NCI-H2171 (cell line): Measurements from ENCODE around the gene GUCA1A.
A peak's percentile ranks its signal among the peaks of the same experiment; 100 is the strongest.
"Not testable (repeated sequence)": the region's sequence is repeated elsewhere in the genome, so short reads cannot be mapped to it uniquely, and the experiment has no call there.

ENCODE experiments used
- DNase-seq: peaks from one replicate; lab custom pipeline; 2025; lab: John Stamatoyannopoulos, UW

GUCA1A gene

DNA sequence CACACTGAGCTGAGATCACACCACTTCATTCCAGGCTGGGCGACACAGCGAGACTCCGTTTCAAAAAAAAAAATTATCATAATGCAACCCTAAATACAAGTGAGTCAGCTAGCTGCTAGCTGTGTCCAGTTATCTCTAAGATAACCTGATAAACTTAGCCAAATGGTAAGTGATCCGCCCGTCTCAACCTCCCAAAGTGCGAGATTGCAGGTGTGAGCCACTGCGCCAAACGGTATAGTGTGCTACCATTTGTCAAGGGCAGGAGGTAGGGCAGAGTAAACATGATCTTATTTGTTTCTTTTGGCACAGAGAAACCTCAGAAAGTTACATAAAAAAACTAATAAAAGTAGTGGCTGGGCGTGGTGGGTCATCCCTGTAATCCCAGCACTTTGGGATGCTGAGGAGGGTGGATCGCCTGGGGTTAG lies 26.0 kb upstream of the GUCA1A start:
- no peak for DNase-seq

DNA sequence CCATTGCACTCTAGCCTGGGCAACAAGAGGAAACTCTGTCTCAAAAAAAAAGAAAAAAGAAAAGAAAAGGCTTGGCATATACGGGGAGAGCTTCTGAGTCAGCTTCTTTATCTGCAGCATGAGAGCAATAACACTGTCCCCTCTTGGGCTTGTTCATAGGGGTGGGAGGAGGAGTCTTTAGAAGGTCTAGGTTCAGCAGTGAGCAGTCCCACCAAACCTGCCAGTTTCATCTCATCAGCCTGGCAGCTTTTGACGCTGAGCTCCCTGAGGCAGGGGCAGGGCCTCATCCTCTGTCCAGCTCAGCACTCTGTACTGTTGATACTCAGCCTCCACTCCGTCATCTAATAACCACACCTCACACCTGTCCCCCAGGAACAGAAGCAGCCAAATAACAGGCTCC lies 25.1 kb upstream of the GUCA1A start:
- DNase-seq: no peak

DNA sequence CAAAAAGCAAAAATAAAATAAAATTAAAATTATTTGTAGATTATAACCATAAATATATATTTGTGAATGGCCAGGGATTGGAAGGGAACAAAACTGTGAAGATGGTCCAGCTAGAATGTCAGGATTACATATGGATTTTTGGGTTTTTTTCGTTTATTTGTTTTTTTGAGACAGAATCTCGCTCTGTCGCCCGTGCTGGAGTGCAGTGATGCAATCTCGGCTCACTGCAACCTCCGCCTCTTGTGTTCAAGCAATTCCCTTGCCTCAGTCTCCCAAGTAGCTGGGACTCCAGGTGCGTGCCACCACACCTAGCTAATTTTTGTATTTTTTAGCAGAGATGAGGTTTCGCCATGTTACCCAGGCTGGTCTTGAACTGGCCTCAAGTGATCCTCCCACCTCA lies 22.9 kb upstream of the GUCA1A start:
- DNase-seq: no peak

DNA sequence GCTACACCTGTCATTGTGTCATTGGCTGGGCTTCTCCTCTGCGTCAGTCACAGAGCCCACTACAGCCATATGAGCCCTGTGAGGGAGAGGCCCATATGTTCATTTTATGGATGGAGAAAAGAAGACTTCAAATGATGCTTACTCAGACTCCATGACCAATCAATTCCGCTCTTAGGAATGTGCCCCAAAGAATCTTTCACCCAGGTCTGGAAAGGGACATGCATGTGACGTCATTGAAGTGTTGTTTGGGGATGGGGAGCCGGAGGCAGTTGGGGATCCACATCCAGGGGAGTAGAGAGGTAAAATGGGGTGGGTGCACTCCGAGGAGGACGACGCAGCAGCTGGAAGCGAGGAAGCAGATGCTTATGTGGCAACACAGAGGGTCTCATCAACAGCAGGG lies 21.1 kb upstream of the GUCA1A start:
- no peak for DNase-seq

DNA sequence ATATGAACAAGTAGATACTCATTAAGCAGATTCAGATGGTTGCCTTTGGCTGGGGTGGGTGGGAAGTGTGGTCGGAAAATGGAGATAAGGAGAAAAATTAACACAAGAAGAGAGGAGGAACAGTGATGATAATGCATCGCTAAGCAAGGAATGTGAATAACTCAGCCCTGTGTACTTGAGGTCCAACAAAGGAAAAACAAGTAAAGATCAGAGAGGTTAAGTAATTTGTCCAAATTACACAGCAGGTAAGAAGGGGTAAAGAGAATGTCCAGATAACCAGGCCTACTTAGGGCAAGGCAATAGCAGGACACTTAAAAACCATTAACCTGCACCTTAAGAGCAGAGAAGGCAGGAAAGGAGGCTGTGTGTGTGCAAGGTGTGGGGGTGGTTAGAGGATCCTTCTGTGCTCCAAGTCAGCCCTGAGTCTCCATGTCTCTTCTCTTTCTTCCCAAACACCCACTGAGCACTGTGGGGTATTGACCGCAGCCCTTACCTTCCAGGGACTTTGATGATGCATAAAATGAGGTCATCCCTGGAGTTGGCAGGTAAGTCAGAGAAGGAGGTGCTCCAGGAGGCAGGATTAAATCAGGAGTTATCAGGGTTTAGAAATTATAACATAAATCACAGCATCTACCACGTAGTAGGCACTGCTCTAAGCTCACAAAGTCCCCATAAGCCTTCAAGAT lies 20.5 kb upstream of the GUCA1A start:
- not testable (repeated sequence) for DNase-seq

DNA sequence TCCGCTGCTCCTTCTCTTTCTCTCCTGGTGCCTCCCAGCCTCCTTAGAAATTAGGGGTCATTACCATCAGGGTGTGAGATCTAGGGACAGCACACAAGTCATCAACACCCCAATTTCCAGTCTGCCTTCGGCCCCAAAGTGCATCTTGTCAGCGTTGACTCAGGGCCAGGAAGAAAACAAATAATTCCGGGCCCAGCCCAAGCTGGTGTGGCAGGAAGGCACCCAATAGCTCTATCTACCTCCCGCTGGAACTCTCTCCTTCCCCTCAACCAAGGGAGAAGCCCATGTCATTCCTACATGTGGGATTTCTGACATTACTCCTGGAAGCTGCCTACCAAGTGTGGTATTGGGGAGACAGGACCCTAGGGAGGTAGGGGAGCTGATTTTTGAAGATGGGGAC lies 19.2 kb upstream of the GUCA1A start:
- no peak for DNase-seq

DNA sequence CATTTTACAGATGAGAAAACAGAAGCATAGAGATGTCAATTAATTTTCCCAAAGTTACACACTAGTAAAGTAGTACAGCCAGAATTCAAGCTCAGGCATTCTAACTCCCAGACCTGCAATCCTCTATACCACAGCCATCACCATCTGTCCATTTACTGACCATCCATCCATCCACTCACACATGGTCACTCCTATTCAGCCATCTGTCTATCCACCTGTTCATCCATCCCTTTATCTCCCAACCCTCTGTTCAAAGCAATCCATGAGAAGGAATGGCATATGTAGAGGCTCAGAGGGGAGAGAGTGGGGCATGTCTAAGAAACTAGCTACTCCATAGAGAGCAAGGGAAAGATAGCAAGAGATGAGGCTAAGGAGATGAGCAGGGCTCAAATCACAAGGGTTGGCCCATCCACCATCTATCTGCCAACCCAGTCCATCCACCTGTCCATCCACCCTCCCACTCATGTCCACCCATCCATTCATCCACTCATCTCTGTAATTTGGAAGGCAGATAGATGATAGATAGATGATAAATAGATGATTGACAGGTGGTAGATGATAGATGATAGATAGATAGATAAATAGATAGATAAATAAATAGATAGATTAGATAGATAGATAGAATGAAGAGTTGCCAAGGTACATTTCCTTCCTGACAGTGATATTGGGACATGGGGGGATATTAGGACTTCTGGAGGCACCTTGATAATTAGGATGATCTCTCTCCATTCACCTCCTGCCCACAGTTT lies 18.5 kb upstream of the GUCA1A start:
- no peak for DNase-seq

DNA sequence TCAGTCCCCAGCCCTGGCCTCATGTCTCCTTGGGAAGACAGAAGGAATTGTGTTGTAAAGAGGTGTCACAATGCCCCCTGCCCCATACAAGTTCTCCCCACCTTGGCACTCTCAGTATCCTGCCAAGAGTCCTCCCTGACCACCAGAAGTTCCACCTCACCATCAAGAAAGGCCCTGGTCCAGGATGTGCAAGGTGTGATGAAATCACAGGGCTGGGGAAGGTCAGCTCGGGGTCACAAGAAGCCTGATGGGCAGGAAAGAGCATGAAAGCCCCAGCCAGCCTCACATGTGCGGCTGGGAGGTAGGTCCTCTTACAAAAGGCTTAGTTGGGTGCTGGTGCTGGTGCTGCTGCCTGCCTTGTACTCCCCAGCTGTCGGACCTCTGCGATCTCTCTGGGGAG lies 17.9 kb upstream of the GUCA1A start:
- no peak for DNase-seq

DNA sequence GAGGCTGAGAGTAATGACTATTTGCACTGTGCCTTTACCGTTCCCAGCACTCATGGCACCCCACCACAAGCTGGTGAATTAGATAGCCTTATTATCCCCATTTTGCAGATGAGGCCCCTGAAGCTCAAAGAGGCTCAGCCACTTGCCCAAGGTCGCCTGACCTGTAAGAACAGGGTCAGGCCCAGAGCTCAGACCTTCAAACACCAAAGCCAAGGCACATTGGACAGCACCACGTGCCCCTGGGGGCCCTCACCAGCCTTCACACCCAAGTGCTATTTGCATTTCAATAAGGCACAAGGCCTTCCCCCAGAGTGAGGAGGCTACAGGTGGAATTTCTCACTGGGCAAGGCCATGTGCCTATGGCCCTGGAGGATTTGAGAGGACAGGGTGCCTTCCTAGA lies 16.5 kb upstream of the GUCA1A start:
- DNase-seq: no peak

DNA sequence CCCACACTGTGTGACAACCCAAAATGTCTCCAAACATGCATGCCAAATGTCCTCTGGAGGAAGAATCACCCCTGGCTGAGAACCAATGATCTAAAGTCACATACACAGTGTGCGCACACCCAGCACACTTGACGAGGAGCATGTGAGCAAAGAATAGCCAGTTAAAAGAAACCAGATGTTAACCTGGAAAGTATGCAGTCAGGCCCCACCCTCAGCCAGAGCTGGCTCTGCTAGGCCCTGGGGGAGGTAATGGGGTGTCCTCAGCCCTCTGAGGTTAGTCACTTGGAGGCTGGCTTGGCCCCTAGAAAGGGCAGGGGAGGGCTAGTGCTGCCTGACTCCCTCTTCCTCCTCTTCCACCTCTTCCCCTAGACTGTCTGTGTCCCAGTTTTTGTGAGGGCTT lies 15.2 kb upstream of the GUCA1A start:
- DNase-seq: no peak

DNA sequence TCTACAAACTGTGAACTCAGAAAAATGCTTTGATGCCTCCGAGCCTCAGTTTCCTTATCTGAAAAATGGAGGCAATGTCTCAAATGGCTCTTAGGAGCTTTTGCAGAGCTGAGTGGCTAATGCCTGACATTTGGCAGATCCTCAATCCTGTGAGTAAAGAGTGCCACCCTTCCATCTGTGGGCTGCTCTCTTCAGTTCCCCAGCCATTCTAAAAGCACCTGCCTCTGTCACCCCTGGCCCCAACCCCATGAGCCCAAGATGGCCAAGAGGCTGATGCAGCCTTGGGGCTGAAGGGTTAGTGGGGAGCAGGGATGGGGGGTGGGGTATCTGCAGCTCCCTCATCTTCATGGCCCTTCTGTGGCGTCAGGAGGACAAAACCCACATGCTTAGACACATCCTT lies 14.5 kb upstream of the GUCA1A start:
- no peak for DNase-seq

DNA sequence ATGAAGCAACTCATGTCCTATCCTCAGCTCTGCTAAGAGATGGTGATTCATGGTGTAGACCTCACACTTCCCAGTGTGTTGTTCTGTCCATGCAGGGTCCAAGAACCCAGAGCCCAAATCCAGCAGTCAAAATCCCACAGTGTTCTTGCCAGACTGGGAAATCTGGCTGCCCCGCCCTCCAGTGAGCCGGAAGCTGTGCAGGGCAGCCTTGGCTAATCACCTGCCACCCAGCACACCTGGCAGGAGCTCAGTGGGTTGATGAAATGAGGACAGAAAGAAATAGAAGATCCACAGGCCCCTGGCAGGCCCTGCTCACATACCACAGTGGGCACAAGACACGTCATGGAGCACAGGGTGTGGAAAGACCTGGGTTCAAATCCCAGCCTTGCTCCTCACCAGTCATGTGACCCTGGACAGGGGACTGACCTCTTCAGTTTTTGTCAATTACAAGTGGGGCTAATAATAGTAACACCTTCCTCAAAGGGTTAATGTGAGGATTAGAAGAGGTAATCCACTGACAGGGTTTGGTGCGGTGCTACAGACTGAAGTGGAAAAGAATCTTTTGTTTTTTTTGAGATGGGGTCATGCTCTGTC lies 13.6 kb upstream of the GUCA1A start:
- no peak for DNase-seq

DNA sequence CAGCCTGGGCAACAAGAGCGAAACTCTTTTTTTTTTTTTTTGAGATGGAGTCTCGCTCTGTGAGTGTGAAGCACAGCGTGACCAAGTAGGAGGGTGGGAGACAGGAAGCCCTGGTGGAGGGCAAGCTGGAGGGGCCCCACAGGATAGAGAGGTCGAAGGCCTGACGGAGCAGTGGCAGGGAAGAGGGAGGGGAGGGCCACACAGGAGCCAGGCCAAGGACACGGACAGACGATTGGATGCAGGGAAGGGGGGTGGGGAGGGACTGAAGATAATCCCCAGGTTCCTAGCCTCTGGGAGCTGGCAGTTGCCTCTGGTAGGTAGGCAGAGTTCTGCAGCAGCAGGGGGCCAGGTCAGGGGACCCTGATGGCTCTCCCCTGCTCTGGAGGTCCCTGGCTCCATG lies 10.8 kb upstream of the GUCA1A start:
- DNase-seq: no peak

DNA sequence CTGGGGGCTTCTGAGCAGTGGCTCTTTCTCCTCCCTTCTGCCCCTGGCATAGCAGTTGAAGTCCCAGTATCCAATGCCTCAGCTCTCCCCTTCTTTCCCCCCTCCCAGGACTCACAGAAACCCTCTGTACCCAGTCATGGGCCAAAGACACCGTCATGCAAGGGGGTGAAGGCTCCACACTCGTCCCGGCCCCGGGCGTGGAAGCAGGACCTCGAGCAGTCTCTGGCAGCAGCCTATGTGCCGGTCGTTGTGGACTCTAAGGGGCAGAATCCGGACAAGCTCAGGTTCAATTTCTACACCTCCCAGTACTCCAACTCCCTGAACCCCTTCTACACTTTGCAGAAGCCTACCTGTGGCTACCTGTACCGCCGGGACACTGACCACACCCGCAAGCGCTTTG lies 10.4 kb upstream of the GUCA1A start:
- no peak for DNase-seq

DNA sequence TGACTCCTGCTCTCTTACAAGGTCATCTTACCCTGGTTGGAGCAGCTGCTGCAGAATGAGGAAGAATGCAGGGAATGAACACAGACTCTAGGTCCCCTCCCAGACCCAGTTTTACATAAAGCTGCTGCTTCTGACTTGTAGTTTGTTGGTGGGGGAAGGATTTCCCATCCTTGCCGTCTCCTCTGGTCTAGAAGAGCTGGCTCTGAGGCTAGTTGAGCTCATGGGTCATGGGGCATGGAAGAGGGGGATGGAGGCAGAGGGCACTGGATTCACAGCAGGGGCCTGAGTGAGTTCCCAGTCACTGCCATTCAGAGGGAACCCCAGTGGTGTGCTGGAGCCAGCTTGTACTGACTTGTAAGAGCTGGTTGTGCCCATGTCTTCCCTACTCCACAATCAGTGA lies 9.2 kb upstream of the GUCA1A start:
- no peak for DNase-seq

DNA sequence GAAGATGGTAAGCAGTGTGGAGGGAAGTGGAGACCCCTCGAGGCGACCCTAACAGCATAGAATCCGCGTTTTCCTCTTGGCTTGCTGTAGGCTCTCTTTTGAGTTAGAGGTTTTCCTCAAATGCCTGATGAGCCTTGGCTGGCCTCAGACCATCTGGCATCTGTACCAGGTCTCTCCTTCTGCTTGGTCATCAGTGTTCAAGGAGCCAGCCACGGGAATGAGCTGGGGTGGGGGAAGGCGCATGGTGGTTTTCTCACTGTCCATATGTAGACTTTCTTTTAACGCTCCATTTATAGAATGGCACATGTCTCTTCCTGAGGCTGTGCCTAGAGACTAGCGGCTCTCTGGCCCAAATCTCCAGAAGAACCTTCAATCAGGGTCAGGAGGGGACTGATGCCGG lies 8.1 kb upstream of the GUCA1A start:
- DNase-seq: no peak

DNA sequence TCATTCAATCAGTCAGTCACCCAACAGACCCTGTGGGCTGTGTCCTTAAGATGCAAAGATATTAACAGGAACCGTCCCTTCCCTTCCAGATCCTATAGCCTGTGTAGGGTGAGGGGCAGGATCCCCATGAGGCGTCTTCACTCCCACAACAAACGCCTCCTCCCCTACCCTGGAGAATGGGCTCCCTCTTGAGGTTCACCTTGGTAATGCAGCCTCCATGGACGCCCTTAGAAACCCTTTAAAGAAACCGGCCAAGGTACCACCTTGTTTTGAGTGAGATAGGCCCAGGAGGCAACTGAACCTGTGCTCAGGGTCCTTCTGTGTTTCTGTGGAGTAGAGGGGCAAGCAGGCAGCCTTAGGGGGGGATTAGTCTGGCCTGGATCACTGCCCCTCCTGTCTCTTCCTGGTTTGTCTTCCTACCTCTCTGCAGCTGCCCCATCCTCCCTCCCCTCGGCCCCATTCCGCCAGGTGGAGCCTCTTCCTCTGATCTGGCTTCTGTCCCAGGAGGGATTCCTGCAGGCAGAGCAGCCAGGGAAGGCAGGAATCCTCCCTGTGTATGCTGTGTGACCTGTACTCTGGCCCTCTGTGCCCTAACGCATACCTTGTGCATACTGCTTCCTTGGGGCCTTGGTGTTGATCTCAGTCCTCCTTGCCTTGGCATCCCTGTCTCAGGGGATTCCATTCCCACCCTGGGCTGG lies 6.6 kb upstream of the GUCA1A start:
- DNase-seq: peak; percentile 66

DNA sequence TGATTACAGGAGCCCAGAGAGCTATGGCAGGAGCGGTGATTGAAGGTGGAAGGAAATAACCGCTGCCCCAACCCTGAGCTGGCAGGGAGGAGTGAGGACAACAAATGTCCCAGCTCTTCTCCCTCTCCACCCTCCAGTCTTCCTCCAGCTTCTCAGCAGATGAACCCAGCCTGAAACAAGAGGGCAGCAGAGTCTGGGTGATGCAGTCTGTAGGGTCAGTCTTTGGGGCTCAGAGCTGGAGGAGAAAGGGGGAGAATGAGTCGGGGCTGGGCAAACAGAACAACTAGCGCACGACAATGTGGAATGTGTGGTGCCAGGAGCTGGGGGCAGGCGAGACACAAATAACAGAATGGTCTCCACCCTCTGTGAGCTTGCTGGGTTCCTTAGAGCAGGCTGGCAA lies 4.5 kb upstream of the GUCA1A start:
- DNase-seq: no peak

DNA sequence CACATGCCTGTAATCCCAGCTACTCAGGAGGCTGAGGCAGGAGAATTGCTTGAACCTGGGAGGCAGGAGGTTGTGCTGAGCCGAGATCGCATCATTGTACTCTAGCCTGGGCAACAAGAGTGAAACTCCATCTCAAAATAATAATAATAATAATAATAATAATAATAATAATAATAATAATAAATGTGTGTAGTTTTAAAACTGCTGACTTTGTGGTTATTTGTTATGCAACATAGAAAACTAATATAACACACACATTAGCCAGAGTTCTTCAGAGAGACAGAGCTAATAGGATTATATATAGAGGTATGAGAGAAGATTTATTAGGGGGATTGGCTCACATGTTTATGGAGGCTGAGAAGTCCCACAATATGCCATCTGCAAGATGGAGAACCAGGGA lies 3.4 kb upstream of the GUCA1A start:
- not testable (repeated sequence) for DNase-seq

DNA sequence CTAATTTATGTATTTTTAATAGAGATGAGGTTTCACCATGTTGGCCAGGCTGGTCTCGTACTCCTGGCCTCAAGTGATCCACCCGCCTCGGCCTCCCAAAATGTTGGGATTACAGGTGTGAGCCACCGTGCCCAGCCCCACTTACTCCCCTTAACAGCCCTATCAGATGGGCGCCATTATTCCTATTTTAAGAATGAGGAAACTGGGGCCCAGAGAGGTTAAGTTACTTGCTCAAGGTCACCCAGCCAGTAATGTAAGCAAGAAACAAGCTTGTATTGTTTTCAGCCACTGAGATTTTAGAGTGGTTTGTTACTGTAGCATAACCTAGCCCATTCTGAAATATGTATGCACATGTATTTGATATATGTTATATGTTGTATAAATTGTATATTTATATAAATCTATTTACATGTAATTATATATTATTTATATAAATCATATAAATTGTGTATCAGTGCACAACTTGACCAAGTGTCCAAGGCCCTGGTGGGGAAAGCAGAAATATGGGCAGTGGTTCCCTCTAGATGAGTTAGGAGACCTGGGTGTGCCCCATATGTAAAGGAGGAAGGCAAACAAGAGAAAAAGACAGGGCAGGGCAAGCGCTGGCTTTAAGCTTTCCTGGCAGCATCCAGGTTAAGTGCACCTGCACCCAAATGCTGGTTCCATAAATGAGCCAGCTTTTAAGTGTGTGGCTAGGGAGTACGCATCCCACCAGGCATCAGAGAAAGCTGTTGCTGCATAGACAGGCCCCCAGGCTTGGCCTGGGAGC lies 1.2 kb upstream of the GUCA1A start:
- no peak for DNase-seq

DNA sequence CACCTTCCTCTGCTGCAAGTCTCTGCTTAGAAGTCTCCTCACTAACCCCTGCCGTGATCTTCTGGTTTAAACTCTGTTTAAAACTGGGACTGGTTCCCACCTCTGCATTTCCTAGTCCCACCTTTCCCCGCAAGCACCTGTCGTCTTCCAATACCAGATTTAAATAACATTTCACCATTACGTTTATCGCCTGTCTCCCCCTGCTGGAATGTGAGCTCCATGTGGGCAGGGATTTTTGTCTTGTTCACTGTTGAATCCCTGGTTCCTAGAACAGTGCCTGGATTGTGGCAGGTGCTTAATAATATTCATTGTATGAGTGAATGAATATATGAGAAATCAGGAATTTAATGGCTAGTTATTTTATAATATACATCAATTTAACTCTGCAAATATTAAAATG lies 2.7 kb downstream of the GUCA1A start:
- no peak for DNase-seq

DNA sequence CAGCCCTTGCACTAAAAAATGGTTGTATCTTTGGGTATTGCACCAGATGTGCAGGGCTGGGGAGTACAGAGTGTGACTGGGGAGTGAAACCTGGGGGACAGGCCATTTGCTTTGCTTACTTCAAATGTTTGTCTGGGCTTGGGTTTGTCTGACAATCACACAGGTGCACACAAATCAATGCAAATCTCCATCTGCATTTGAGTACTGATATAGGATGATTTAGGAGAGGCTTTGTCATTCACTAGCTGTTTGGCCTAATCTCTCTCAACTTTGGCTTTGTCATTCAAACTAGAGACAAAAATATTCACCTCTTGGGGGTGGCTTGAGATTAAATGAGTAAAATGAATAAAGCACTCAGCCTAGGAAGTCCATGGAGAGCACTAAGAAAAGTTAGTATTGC lies 3.8 kb downstream of the GUCA1A start:
- no peak for DNase-seq
